Stimulated activated CD4-positive, alpha-beta T cell treated with anti-CD3 and anti-CD28 coated beads, Interleukin-2, amount 100 ng/mL, for 48 hours (primary cell): ENCODE measurements around the gene UBE2Z.
A peak's percentile ranks its signal among the peaks of the same experiment; 100 is the strongest.
"Not testable (repeated sequence)": the region's sequence is repeated elsewhere in the genome, so short reads cannot be mapped to it uniquely, and the experiment has no call there.

Experiments
- DNase-seq, 2 donors: peaks; one replicate each; pipeline ENCODE4 v3.0.0-alpha.2; 2020

UBE2Z gene

GRCh38 chr17:48905987-48906515 is 2.2 kb upstream of the UBE2Z start:
- no peak for DNase-seq

- no peak for DNase-seq
These were observed 527 bp upstream of the UBE2Z start for GRCh38 chr17:48907713-48908046.

- DNase-seq = peak; percentile 81
These were observed 717 bp downstream of the UBE2Z start for GRCh38 chr17:48908853-48909394.

- no peak for DNase-seq
These were observed 1.6 kb downstream of the UBE2Z start for GRCh38 chr17:48909783-48910182.

GRCh38 chr17:48910370-48910769 is 2.2 kb downstream of the UBE2Z start:
- no peak for DNase-seq

- DNase-seq = no peak
These were observed 4.3 kb downstream of the UBE2Z start for GRCh38 chr17:48912476-48912875.

- DNase-seq = peak; percentile 42 to 46
These were observed 7.5 kb downstream of the UBE2Z start for GRCh38 chr17:48915459-48916282.

GRCh38 chr17:48925251-48925990 is 17.2 kb downstream of the UBE2Z start:
- no peak for DNase-seq

GRCh38 chr17:48925991-48926342 is 17.8 kb downstream of the UBE2Z start:
- DNase-seq = no peak

- DNase-seq = no peak
These were observed 20.0 kb downstream of the UBE2Z start for GRCh38 chr17:48927978-48928745.

- DNase-seq = no peak
These were observed 20.9 kb downstream of the UBE2Z start for GRCh38 chr17:48928876-48929811.

GRCh38 chr17:48929812-48930165 is 21.6 kb downstream of the UBE2Z start:
- no peak for DNase-seq

GRCh38 chr17:48930435-48930873 is 22.2 kb downstream of the UBE2Z start:
- DNase-seq = no peak

GRCh38 chr17:48933035-48933434 is 24.8 kb downstream of the UBE2Z start:
- DNase-seq = no peak

- DNase-seq = peak; percentile 92
These were observed 36.5 kb downstream of the UBE2Z start, which contains the start of gene SNF8 for GRCh38 chr17:48944515-48945260. SNF8 (minus strand) TSS chr17:48944842; CDS start chr17:48944734, 108 bp downstream.

GRCh38 chr17:48945261-48945651 is 37.0 kb downstream of the UBE2Z start:
- DNase-seq = not testable (repeated sequence)

- DNase-seq = no peak
These were observed 43.4 kb downstream of the UBE2Z start for GRCh38 chr17:48951572-48951971.

GRCh38 chr17:48952904-48953303 is 44.7 kb downstream of the UBE2Z start:
- DNase-seq = no peak

GRCh38 chr17:48954300-48954755 is 46.1 kb downstream of the UBE2Z start:
- no peak for DNase-seq

- no peak for DNase-seq
These were observed 52.8 kb downstream of the UBE2Z start for GRCh38 chr17:48960834-48961515.
